IPS DF 4.7 (cell line): ENCODE measurements around the gene SEBOX.

Source experiments
- DNase-seq: peaks from one replicate; pipeline ENCODE4 v3.0.0-alpha.2; 2013; ENCODE audit warnings: low spot score; ENCODE audit errors: extremely low read depth

The SEBOX gene

GRCh38 chr17:28394337-28395116 lies 29.5 kb upstream of the SEBOX start:
- DNase-seq = no peak

GRCh38 chr17:28392491-28392890 lies 27.5 kb upstream of the SEBOX start:
- no peak for DNase-seq

GRCh38 chr17:28391401-28391800 lies 26.4 kb upstream of the SEBOX start:
- DNase-seq = no peak

GRCh38 chr17:28390984-28391383 lies 26.0 kb upstream of the SEBOX start:
- DNase-seq = no peak

GRCh38 chr17:28390563-28390962 lies 25.6 kb upstream of the SEBOX start:
- no peak for DNase-seq

GRCh38 chr17:28390141-28390540 lies 25.1 kb upstream of the SEBOX start:
- no peak for DNase-seq

- DNase-seq = no peak
These were observed 23.1 kb upstream of the SEBOX start for GRCh38 chr17:28388106-28388505.

- no peak for DNase-seq
These were observed 21.4 kb upstream of the SEBOX start for GRCh38 chr17:28386391-28386790.

- DNase-seq = no peak
These were observed 20.4 kb upstream of the SEBOX start for GRCh38 chr17:28385406-28385805.

- no peak for DNase-seq
These were observed 20.0 kb upstream of the SEBOX start for GRCh38 chr17:28385037-28385400.

- DNase-seq = no peak
These were observed 19.5 kb upstream of the SEBOX start for GRCh38 chr17:28384281-28385036.

GRCh38 chr17:28381141-28381825 lies 16.3 kb upstream of the SEBOX start:
- DNase-seq = no peak

GRCh38 chr17:28379814-28380801 lies 15.1 kb upstream of the SEBOX start:
- DNase-seq = no peak

- DNase-seq = no peak
These were observed 7.9 kb upstream of the SEBOX start for GRCh38 chr17:28372945-28373274.

- no peak for DNase-seq
These were observed 7.4 kb upstream of the SEBOX start for GRCh38 chr17:28372203-28372944.

- no peak for DNase-seq
These were observed 6.5 kb upstream of the SEBOX start, which contains the start of gene SARM1 for GRCh38 chr17:28371245-28372202. Gene SARM1, plus strand, starts transcription at chr17:28371694. Its CDS starts 339 bp downstream, at chr17:28372033.

GRCh38 chr17:28370744-28371103 lies 5.7 kb upstream of the SEBOX start:
- DNase-seq = no peak

- no peak for DNase-seq
These were observed 5.2 kb upstream of the SEBOX start, which contains the start of gene VTN for GRCh38 chr17:28370035-28370743. Gene VTN, minus strand, starts transcription at chr17:28370307. Its CDS starts 104 bp downstream, at chr17:28370203.

GRCh38 chr17:28369684-28370034 lies 4.7 kb upstream of the SEBOX start:
- DNase-seq = no peak
